DMS53 (cell line): ENCODE data around the gene DOK7.
"Not testable (repeated sequence)": the region's sequence is repeated elsewhere in the genome, so short reads cannot be mapped to it uniquely, and the experiment has no call there.

ENCODE experiments used
- DNase-seq: peaks from one replicate; lab custom pipeline; 2025; lab: John Stamatoyannopoulos, UW

Gene DOK7

DNA sequence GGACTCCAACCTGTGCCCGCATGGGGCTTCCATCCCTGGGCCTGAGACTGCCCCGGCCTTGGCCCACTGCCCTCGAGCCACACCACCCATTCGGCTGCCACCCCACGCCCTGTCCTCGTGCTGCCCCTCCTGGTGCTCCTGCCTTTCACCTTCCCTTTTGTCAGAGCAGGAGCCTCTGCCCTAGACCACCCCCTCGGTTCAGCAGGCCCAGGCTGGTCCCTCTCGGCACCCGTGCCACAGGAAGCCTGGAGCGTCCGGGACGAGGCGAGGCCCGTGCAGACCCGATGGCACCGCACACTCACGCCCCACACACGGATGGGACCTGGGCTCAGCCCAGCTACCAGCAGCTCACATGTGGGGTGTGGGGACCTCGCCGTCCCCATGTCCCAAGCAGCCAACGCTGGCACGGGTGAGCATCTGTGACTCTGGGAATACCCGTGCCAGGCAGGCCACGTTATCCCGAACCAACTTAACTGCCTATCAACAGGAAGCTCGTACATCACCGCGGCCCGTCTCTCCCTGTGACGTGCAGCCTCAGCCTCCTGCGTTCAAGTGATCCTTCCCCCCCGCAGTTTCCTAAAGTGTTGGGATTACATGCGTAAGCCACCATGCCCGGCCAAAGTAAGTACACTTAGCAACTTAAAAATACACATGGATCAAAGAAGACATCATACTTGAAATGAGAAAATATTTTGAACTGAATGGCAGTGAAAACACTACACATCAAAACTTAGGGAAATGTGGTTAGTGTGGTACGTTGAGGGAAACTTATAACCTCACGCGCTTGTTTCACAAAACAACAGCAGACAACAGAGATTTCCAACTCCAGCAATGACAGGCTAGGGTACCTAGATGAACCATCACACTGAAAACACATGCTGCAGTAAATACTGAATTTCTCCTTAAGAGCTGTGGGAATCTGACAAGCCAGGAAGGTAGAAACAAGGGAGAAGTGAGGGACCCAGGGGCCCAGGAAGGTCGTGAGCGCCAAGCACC, 40.1 kb downstream of the DOK7 start:
- DNase-seq, result no peak

DNA sequence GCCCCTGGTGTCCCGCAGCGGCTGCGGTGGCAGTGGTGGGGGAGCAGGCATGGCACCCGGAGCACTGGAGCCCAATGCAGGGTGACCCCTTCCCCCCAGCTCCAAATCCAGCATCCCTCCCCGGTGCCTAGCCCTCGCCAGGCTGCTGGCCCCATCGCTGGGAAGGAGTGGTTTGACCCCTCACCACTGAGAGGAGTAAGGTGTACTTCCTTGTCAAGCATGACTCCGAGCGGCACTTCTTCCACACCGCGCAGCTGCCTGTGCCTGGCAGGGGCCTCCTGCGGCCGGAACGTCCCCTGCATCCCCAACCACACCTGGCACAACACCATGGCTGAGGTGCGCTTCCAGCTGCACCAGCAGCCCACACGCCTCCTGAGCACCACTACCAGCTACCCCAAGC, 42.1 kb downstream of the DOK7 start:
- no peak for DNase-seq

DNA sequence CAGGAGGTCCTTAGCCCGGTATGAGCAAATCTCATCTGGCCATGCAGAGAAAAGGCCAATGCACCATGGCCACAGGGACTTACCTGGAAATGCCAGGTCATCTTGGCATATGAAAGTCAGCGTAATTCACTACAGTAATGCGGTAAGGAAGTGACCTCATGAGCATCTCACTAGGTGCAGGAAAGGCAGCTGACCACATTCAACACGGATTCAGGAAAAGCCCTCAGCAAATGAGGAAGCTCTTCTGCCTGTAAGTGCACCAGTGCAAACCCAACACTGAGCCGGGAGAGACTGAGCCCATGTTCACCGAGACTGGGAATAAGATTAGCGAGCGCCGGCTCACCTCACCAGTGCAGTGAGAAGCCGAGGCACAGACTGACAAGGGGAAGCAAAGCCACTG, 45.4 kb downstream of the DOK7 start:
- no peak for DNase-seq

DNA sequence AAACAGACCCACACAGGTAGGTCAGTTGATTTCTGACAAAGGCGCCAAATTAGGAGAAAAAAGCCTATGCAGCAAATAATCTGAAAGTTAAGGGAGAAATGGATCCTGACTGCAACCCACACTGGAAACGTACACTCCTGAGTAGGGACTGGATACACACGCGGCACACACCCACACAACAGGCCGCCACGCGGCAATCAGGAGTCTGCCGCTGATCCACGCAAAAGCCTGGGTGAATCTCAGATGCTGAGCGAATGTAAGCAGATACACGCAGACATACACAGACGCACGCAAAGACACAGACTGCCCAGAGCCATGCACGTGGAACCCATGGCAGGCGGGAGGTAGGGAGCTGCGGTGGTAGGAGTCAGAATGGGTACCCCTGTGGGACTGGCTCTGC, 47.4 kb downstream of the DOK7 start:
- DNase-seq, result no peak

DNA sequence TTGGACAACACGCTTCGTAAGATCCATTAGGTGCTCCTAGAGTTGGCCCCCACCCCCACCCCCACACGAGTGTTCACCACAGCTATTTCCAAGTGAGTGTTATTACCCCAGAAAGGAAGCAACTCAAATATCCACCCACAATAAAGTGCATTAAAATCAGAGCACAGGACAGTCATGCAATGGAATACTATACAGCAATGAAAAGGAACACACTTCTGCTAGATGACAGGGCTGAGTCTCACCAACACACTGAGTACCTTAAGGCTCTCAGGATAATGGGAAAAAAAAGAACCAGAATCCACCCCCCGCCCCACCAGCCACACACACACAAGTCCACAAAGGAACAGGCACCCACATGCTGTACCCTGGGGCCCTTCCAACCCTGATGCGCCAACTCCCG, 48.1 kb downstream of the DOK7 start:
- DNase-seq, result no peak

DNA sequence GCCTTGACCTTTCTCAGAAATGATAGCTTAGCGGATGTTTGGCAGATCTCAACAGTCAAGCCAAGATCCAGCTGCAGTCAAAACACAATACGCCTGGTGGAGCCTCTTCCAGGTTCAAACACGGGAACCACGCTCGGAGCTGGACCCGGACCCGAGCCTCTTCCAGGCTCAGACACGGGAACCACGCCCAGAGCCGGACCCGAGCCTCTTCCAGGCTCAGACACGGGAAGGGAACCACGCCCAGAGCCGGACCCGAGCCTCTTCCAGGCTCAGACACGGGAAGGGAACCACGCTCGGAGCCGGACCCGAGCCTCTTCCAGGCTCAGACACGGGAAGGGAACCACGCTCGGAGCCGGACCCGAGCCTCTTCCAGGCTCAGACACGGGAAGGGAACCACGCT, 48.5 kb downstream of the DOK7 start:
- not testable (repeated sequence) for DNase-seq

DNA sequence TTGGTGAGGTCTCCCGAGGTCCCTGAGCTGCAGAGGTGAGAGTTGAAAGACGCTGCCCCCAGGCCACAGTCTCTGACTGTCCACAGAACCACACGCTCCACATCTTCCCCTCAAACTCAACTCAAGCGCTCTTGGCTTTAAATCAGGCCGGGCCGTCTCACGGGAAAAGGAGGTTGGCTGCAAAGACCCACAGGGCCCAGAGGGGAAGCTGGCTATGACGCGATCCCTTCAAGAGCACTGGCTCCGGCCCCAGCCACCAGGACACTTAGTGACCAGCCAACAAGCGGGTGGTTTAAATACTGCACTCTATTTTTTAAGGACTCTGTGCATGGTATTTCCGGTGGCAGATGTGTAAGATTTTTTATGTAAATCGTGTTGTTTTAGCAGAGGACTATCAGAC, 49.2 kb downstream of the DOK7 start:
- DNase-seq, result no peak

DNA sequence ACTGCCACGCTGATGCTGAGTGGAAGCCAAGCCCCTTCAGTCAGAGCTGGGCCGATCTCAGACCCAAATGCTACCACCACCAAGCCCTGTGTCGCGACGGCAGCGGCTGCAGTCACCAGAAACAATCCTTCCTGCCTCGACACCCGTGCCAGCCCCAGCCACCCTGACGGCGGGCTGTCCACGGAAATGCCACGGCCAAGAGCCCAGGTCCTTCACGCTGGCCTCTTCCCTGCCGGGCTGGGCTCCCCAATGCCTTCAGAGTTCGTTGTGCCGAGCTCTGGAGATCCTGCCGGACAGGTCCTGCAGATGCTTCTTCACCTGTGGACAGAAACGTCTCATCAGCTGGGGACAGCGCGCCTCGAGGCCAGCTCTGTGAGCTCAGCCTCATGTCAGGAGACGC, 49.6 kb downstream of the DOK7 start:
- no peak for DNase-seq

DNA sequence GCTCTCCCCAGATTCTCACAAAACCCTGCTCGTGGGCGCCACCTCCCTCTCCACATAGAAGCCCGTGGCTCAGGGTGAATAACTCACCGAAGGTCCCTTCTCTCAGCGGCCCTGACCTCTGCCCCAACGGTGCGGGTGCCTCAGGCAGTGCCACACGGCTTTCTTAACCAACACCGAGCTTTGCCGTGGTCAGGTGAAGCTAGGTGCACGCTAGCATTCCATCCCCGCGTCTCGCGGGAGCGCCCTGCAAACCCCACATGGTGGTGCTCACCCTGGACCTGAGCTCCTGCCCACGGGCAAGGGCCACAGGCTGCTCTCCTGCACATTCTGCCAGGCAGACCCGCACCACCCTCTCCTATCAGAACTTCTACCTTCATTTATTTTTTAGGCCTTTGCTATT, 50.7 kb downstream of the DOK7 start:
- no peak for DNase-seq

DNA sequence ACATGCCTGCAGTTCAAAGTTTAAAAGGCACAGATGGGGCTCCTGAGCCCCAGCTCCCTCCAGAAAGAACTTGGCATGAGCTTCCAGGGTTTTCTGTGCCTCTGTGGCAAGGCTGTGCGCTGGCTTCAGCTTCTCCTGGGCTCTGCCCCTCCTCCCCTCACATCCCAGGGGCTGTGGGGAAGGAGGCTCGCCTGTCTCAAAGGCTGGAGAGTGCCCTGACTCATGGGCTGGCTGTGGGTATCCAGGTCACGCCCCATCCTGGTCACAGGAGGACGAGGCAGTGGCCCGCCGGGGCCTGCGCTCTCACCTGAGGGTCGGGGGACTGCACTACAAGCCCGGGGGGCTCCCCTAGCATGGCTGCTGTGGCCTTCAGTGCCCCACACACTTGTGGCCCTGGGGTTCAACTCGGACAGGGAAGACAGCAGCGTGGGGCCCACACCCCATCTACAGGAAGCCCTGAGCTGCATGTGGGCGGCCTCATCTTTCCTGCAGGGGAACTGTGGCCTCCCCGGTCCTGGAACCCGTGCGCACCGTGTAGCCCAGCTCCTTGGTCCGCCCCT, 51.2 kb downstream of the DOK7 start:
- DNase-seq, result no peak

DNA sequence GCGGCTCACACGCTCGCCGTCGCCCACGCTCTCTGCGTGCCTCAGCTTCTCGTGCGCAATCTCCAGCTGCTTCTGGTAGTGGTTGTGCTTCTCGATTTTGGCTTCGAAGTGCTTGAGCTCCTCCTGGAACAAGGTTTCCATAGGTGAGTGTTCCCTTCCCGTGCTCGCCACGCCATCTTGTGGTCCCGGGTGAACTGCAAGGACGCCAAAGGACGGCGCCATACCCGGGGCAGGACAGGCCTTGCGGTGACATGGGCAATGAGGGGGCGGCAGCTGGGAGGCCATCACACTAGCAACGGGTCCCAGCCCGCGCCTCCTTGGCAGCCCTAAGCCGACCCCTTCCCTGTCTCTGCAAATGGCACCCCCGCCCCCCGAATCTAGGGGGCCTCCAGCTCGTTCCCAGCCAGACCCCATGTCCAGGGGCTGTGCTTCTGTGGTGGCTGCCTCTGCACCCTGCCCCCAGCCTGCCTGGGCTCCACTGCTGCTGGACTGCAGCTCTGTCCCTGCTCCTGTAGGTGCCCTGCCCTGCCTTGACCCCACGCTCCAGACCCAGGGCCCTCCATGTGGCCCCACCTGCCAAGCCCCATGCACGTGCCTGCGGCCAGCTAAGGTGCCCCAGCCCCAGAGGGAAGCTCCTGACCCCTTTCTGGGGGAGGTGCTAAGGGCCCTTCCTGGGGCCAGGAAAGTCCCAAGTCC, 51.8 kb downstream of the DOK7 start:
- DNase-seq, result peak; percentile 41

DNA sequence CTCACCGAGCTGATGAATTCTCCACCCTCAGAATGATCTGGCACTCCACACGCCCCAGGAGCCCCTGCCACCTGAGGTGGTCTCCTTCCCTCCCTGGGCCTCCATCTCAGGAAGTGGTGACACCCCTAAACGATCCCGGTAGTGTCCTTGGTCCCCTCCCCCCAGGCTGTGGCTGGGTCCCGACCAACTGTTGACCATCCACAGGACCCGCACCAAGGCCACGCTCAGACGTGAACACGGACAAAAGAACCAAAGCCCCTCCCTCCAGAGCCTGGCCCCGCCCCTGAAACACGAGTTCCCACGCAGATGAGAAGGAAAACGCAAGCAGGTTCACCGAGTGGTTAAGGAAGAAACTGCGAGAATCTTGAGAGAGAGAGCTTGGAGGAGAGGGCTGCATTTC, 52.5 kb downstream of the DOK7 start:
- no peak for DNase-seq

DNA sequence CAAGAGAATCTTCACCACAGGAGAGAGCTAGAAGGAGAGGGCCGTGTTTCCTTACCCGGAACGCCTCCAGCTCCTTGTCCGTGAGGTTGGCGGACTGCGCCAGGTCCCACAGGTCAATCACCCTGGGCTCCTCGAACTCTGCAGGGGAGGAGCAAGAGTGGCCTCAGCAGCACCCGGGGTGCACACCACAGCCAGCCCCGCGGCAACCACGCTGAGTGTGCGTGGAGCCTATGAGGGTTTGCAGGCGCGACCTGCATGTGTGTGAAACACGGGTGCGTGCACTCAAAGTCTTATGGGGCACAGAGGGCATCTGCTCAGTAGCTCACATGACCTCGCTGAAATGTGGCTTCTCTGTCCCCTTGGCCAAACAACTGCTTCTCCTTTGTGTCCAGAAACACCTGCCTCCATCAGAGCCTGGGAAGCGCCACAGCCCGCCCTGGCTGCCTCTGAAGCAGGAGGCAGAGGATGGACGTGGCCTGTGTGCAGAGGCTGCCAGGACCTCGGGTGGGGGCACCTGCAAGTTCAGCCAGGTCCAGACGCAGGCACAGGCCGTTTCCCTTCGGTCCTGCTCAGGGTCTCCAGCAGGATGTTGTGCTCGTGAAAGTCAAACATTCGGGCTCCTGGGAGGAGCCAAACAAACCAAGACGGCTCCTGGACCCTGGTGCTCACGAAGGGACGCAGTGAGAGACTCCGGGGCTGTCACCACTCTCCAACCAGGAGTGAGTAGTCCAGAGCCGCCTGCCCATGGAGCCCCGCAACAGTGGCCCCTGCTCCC, 53.1 kb downstream of the DOK7 start:
- DNase-seq, result no peak

DNA sequence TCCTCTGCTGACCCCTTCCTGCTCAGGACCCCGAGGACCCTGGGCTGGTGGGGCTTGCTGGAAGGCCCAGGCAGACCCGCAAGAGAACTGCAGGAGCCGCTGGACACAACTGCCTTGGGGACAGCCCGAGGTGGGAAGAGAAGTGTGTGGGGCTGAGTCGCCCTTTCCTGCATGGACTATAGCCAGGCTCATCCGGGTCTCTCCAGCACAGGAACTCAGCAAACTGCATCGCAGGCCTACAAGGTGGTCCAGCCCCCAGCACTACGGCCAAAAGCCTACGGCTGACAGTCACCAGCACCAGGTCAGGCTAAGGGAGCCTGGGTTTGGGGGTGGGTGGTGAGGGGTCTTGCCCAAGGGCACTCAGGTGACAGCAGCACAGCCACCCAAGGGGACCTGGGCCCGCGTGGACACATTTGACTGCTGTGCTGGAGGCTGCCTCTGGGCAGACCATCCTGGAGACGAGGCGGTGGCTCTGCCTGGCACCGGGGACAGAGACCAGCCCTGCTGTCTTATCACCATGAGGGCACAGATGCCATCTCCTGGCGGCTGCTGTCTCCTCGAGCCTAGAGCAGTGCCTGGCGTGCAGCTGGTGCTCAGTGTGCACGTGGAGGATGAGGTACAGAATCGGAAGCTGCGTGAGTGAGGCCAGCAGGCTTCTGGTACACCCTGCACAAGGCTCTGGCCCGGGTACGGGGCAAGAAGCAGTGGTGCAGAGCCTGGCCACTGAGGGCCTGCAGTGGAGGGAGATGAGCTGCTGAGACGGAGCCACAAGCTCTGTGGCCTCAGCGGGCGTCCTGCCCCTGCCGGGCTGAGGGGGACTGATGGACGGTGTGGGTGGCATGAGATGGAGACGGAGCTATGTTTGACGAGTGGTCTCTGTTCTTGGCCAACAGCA, 54.0 kb downstream of the DOK7 start:
- no peak for DNase-seq

DNA sequence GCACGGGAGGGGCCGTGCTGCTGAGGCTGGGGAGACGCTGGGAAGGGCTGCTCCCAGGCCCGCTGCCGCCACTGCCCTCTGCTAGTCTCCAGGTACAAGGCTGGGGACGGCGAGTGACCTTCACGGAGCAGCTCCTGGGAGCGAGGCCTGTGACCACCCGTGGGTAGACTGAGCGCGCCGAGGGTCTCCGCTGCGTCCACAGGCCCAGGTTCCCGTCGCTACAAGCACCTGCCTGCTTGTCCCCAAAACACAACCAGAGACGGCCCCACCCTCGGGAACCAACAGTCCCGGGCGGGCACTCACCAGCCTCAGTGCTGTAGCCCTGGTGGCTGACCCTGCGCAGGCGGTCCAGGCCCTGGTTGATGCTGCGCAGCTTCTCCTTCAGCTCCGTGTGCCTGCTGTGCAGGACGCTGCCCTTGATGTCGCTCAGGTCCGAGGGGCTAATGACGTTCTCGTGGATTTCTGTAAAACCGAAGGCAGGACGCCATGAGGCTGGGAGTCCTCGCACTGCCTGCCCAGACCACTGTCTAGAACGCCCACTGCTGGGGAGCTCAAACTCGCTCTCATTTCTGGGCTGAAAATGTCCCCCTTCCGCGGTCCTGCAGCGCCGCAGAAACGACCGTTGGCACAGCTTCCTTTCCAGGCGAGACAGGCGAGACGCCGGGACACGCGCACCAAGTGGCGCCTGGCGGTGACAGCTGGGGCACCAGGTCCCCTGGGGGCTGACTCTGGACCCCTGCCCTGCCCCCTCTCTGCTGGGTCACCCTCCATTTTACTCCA, 54.8 kb downstream of the DOK7 start:
- DNase-seq, result no peak

DNA sequence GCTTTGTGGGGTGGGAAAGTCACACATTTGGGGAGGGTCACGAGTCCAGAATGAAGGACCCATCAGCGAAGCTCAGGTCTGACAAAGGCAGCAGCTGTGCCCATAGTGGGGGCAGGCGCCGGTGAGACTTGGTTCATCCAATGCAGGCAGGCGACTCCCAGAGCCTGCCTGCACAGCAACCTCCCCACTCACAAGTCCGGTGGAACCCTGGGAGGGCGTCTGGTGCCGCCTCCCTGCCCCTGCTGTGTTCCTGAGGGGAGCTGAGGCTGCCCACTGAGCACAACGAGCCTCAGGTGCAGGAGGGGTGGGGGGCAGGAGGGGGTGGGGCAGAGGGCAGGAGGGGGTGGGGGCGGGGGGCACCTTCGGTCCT, 55.4 kb downstream of the DOK7 start:
- no peak for DNase-seq

DNA sequence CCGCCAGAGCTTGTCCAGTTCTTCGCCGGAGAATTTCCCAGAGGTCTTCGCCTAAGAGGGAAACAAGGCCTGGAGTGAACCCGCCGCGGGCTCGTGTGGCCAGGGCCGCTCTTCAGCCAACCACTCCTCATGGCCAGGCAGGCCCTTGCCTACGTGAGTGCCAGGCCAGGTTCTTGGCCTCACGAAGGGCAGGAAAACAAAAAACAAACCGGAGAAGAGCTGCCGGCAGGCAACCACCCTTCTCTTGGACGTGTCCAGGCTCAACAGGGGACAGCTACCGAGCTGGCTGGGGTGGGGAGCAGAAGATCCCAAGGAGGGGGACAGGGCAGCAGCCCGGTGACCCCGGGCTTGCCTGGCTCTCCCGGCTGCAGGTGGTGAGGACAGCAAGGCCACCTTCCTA, 55.8 kb downstream of the DOK7 start:
- DNase-seq, result no peak

DNA sequence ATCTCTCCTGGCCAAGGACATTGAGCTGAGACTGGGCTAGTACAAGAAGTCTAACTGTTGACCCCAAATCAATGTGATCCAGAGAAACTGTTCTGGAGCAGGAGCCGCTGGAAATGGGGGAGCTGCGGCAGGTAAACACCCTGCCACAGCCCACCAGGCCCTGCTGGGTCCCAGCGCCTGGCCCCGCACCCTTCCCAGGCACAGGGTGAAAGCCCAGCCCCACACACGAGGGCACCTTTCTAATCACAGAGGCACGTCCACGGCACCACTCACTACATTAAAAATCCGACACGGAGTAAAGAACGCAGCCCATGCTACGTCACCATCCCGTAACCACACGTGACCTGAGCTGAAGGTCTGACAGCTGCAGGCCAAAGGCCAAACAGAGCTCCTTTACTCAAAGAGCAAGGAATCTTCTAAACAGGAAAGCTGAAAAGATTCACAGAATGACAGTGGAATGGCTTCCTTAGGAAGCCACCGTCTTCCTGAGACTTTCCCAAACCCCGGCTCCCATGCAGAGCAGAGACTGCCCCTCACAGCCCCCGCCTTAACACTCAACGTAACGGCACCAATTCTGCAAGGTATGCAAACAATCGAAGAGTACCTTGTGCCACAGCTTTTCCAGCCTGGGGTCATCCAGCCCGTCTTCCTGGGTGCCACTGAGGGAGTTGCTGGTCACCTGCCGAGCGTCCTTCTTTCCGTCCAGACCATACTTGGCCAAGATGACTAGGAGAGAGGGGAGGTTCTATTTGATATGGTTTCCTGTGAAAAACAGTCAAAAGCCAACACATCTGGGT, 56.6 kb downstream of the DOK7 start:
- no peak for DNase-seq

DNA sequence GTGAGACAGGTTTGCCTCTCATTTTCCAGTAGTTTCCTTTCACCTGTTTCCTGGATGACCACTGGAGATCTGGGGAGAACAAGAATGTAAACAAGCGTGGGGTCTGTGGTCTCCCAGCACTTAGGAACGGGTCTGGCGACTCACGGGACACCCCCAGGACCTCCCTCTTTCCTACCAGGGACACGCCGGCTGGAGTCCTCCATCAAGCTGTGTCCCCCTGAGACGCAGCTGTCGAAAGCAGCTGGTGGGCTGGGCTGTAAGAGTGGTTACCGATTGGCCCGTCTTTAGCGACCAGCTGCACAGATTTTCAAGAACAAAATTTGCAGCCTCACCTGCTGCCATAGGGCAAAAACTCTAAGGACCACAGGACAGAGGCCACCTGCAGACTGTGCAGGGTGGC, 57.2 kb downstream of the DOK7 start:
- DNase-seq, result no peak
